ENCODE data around the gene CXorf58.

Gene CXorf58

GRCh38 chrX:23982891-23983290, 75.1 kb downstream of the CXorf58 start:
- TF ChIP-seq CTCF (IDR thresholded peaks at IDR 0.05; ENCODE audit: low read depth, low read length) = no peak
- H3K4me3 ChIP-seq (ENCODE audit: low read depth, low read length) = no peak overlapping the region

All from WI38 (cell line).